ENCODE measurements around the gene TCF4.

The TCF4 gene

GRCh38 chr18:55403421-55403949 is 184.5 kb downstream of the TCF4 start:
- no peak for DNase-seq

- no peak for DNase-seq
Observed at GRCh38 chr18:55402731-55403405, 185.1 kb downstream of the TCF4 start.

GRCh38 chr18:55401638-55402191 is 186.3 kb downstream of the TCF4 start:
- DNase-seq = no peak

GRCh38 chr18:55400590-55401541 is 187.1 kb downstream of the TCF4 start:
- DNase-seq = no peak

- no peak for DNase-seq
Observed at GRCh38 chr18:55400081-55400480, 187.9 kb downstream of the TCF4 start.

GRCh38 chr18:55398858-55399257 is 189.1 kb downstream of the TCF4 start:
- DNase-seq = no peak

GRCh38 chr18:55396979-55397378 is 191.0 kb downstream of the TCF4 start:
- DNase-seq = no peak

- no peak for DNase-seq
Observed at GRCh38 chr18:55396267-55396905, 191.6 kb downstream of the TCF4 start.

GRCh38 chr18:55395799-55396198 is 192.2 kb downstream of the TCF4 start:
- no peak for DNase-seq

GRCh38 chr18:55390898-55391297 is 197.1 kb downstream of the TCF4 start:
- DNase-seq = no peak

- DNase-seq = no peak
Observed at GRCh38 chr18:55387139-55387984, 200.6 kb downstream of the TCF4 start.

GRCh38 chr18:55386545-55386944 is 201.4 kb downstream of the TCF4 start:
- no peak for DNase-seq

- DNase-seq = no peak
Observed at GRCh38 chr18:55385770-55386169, 202.2 kb downstream of the TCF4 start.

- DNase-seq = no peak
Observed at GRCh38 chr18:55384551-55385275, 203.3 kb downstream of the TCF4 start.

GRCh38 chr18:55384115-55384514 is 203.9 kb downstream of the TCF4 start:
- no peak for DNase-seq

GRCh38 chr18:55382277-55382805 is 205.7 kb downstream of the TCF4 start:
- DNase-seq = no peak

GRCh38 chr18:55381277-55381676 is 206.7 kb downstream of the TCF4 start:
- DNase-seq = no peak

GRCh38 chr18:55380589-55380988 is 207.4 kb downstream of the TCF4 start:
- DNase-seq = no peak

- DNase-seq = no peak
Observed at GRCh38 chr18:55376387-55376786, 211.6 kb downstream of the TCF4 start.

- no peak for DNase-seq
Observed at GRCh38 chr18:55375930-55376329, 212.1 kb downstream of the TCF4 start.

- no peak for DNase-seq
Observed at GRCh38 chr18:55374741-55375140, 213.3 kb downstream of the TCF4 start.

Data from 8988T (cell line).